ENCODE measurements around the gene TRUB2.

GRCh38 chr9:128265348-128265847 is 56.8 kb downstream of the TRUB2 start:
- TF ChIP-seq, protein P1, sequence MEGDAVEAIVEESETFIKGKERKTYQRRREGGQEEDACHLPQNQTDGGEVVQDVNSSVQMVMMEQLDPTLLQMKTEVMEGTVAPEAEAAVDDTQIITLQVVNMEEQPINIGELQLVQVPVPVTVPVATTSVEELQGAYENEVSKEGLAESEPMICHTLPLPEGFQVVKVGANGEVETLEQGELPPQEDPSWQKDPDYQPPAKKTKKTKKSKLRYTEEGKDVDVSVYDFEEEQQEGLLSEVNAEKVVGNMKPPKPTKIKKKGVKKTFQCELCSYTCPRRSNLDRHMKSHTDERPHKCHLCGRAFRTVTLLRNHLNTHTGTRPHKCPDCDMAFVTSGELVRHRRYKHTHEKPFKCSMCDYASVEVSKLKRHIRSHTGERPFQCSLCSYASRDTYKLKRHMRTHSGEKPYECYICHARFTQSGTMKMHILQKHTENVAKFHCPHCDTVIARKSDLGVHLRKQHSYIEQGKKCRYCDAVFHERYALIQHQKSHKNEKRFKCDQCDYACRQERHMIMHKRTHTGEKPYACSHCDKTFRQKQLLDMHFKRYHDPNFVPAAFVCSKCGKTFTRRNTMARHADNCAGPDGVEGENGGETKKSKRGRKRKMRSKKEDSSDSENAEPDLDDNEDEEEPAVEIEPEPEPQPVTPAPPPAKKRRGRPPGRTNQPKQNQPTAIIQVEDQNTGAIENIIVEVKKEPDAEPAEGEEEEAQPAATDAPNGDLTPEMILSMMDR (IDR thresholded peaks at IDR 0.05) = no peak
- no peak for TF ChIP-seq POLR2A (IDR thresholded peaks at IDR 0.05)

Measured in adrenal gland (tissue), 5 donors.